HG02870 (cell line): ENCODE results near the gene UROC1.

Experiments used
- ATAC-seq: cut with Tn5 transposase; IDR thresholded peaks from one replicate; pipeline ENCODE4 v1.9.1; 2021; ENCODE audit warnings: mild to moderate bottlenecking, moderate library complexity; ENCODE audit not compliant: unreplicated experiment

The UROC1 gene

GRCh38 chr3:126517986-126518778, 609 bp upstream of the UROC1 start:
- no peak for ATAC-seq

- ATAC-seq: no peak
Measured at GRCh38 chr3:126516936-126517290, 660 bp downstream of the UROC1 start.

- no peak for ATAC-seq
Measured at GRCh38 chr3:126516152-126516935, 1.2 kb downstream of the UROC1 start.

GRCh38 chr3:126515066-126515706, 2.4 kb downstream of the UROC1 start:
- ATAC-seq: no peak

- ATAC-seq: no peak
Measured at GRCh38 chr3:126514161-126514560, 3.4 kb downstream of the UROC1 start.

GRCh38 chr3:126512916-126513650, 4.5 kb downstream of the UROC1 start:
- no peak for ATAC-seq

GRCh38 chr3:126512026-126512425, 5.5 kb downstream of the UROC1 start:
- no peak for ATAC-seq

GRCh38 chr3:126511291-126511690, 6.3 kb downstream of the UROC1 start:
- ATAC-seq: no peak

GRCh38 chr3:126510308-126510910, 7.2 kb downstream of the UROC1 start:
- no peak for ATAC-seq

- ATAC-seq: no peak
Measured at GRCh38 chr3:126509597-126510307, 7.8 kb downstream of the UROC1 start.

- ATAC-seq: no peak
Measured at GRCh38 chr3:126508564-126508964, 9.0 kb downstream of the UROC1 start.

- ATAC-seq: no peak
Measured at GRCh38 chr3:126507886-126508285, 9.7 kb downstream of the UROC1 start.

- no peak for ATAC-seq
Measured at GRCh38 chr3:126503701-126504100, 13.9 kb downstream of the UROC1 start.

GRCh38 chr3:126502656-126503055, 14.9 kb downstream of the UROC1 start:
- ATAC-seq: no peak

GRCh38 chr3:126501736-126502135, 15.8 kb downstream of the UROC1 start:
- ATAC-seq: no peak

- ATAC-seq: no peak
Measured at GRCh38 chr3:126501054-126501453, 16.5 kb downstream of the UROC1 start.

GRCh38 chr3:126500016-126500415, 17.6 kb downstream of the UROC1 start:
- no peak for ATAC-seq

- no peak for ATAC-seq
Measured at GRCh38 chr3:126499401-126499800, 18.2 kb downstream of the UROC1 start.

GRCh38 chr3:126498929-126499328, 18.6 kb downstream of the UROC1 start:
- no peak for ATAC-seq

- no peak for ATAC-seq
Measured at GRCh38 chr3:126498461-126498860, 19.1 kb downstream of the UROC1 start.
